Loucy (cell line): ENCODE results near the gene ARHGEF25.
"Not testable (repeated sequence)": the region's sequence is repeated elsewhere in the genome, so short reads cannot be mapped to it uniquely, and the experiment has no call there.

Experiments
- H2AFZ ChIP-seq: fragments of 200-600 bp; sonication (generic); 2 replicates; pipeline ENCODE4 v1.6.0; 2016; ENCODE audit warnings: antibody characterized with exemption, mild to moderate bottlenecking, low read length, moderate library complexity
- H3F3A ChIP-seq: fragments of 200-600 bp; 2 replicates; pipeline ENCODE4 v1.6.0; 2016; ENCODE audit warnings: antibody characterized with exemption, low read depth, mild to moderate bottlenecking
- H3K27me3 ChIP-seq: fragments of 200-600 bp; sonication (generic); 2 replicates; pipeline ENCODE4 v1.6.1; 2014; ENCODE audit warnings: low read length, mild to moderate bottlenecking; ENCODE audit not compliant: insufficient read depth, poor library complexity, severe bottlenecking
- H3K36me3 ChIP-seq: fragments of 200-600 bp; sonication (generic); 2 replicates; pipeline ENCODE4 v1.6.1; 2016; ENCODE audit warnings: low read length; ENCODE audit not compliant: insufficient read depth
- H3K4me1 ChIP-seq: fragments of 200-600 bp; sonication (generic); 2 replicates; pipeline ENCODE4 v1.5.1; 2014; ENCODE audit warnings: low read length, mild to moderate bottlenecking; ENCODE audit not compliant: insufficient read depth, poor library complexity, severe bottlenecking
- H3K4me2 ChIP-seq: fragments of 200-600 bp; sonication (generic); 2 replicates; pipeline ENCODE4 v1.6.0; 2014; ENCODE audit warnings: antibody characterized with exemption, low read length, low read depth, mild to moderate bottlenecking; ENCODE audit not compliant: poor library complexity, severe bottlenecking
- H3K4me3 ChIP-seq: fragments of 200-600 bp; sonication (generic); 2 replicates; pipeline ENCODE4 v1.5.1; 2014; ENCODE audit warnings: low read length, mild to moderate bottlenecking, mixed read lengths; ENCODE audit not compliant: poor library complexity, severe bottlenecking
- H3K79me2 ChIP-seq: fragments of 200-600 bp; sonication (generic); 2 replicates; pipeline ENCODE4 v1.6.1; 2014; ENCODE audit warnings: low read length; ENCODE audit not compliant: insufficient read depth
- H3K9ac ChIP-seq: fragments of 200-600 bp; sonication (generic); 2 replicates; pipeline ENCODE4 v1.6.0; 2014; ENCODE audit warnings: mild to moderate bottlenecking, low read depth, low read length, moderate library complexity; ENCODE audit not compliant: poor library complexity, severe bottlenecking
- H3K9me2 ChIP-seq: fragments of 200-600 bp; sonication (generic); replicated peaks from 2 replicates; pipeline ENCODE4 v1.6.1; 2016; ENCODE audit warnings: low read depth, low read length, mixed read lengths
- H3K9me3 ChIP-seq: fragments of 200-600 bp; sonication (generic); 2 replicates; pipeline ENCODE4 v1.6.1; 2014; ENCODE audit warnings: mild to moderate bottlenecking, antibody characterized with exemption, low read length, low read depth; ENCODE audit not compliant: insufficient read depth
- H4K20me1 ChIP-seq: fragments of 200-600 bp; sonication (generic); 2 replicates; pipeline ENCODE4 v1.6.0; 2014; ENCODE audit warnings: antibody characterized with exemption, low read length, mild to moderate bottlenecking; ENCODE audit not compliant: insufficient read depth, poor library complexity, severe bottlenecking
- EZH2phosphoT487 ChIP-seq: fragments of 200-600 bp; IDR thresholded peaks from 2 replicates; pipeline ENCODE4 v1.6.1; 2018; ENCODE audit warnings: antibody characterized with exemption, mild to moderate bottlenecking, moderate library complexity, borderline replicate concordance
- TF ChIP-seq, protein P1 (sequence below): fragments of 200-600 bp; sonication (generic); conservative IDR thresholded peaks from 2 replicates; pipeline ENCODE4 v1.5.1; 2014; ENCODE audit warnings: mild to moderate bottlenecking, antibody characterized with exemption, low read length

ARHGEF25 gene

GRCh38 chr12:57661376-57661775 is 50.1 kb downstream of the ARHGEF25 start:
- no peak overlapping the region for H3K4me2 ChIP-seq
- TF ChIP-seq, protein P1, sequence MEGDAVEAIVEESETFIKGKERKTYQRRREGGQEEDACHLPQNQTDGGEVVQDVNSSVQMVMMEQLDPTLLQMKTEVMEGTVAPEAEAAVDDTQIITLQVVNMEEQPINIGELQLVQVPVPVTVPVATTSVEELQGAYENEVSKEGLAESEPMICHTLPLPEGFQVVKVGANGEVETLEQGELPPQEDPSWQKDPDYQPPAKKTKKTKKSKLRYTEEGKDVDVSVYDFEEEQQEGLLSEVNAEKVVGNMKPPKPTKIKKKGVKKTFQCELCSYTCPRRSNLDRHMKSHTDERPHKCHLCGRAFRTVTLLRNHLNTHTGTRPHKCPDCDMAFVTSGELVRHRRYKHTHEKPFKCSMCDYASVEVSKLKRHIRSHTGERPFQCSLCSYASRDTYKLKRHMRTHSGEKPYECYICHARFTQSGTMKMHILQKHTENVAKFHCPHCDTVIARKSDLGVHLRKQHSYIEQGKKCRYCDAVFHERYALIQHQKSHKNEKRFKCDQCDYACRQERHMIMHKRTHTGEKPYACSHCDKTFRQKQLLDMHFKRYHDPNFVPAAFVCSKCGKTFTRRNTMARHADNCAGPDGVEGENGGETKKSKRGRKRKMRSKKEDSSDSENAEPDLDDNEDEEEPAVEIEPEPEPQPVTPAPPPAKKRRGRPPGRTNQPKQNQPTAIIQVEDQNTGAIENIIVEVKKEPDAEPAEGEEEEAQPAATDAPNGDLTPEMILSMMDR: no peak
- TF ChIP-seq EZH2phosphoT487: no peak
- no peaks in the 10 kb centered on the region for H4K20me1 ChIP-seq
- H3K4me3 ChIP-seq: no peak overlapping the region
- H3K36me3 ChIP-seq: no peaks in the 10 kb centered on the region
- no peak overlapping the region for H3K9ac ChIP-seq
- no peaks in the 10 kb centered on the region for H3K9me2 ChIP-seq
- no peaks in the 10 kb centered on the region for H3K9me3 ChIP-seq
- H3K4me1 ChIP-seq: no peaks in the 10 kb centered on the region
- H2AFZ ChIP-seq: no peak overlapping the region
- no peaks in the 10 kb centered on the region for H3F3A ChIP-seq
- no peaks in the 10 kb centered on the region for H3K79me2 ChIP-seq
- no peaks in the 10 kb centered on the region for H3K27me3 ChIP-seq

DNA sequence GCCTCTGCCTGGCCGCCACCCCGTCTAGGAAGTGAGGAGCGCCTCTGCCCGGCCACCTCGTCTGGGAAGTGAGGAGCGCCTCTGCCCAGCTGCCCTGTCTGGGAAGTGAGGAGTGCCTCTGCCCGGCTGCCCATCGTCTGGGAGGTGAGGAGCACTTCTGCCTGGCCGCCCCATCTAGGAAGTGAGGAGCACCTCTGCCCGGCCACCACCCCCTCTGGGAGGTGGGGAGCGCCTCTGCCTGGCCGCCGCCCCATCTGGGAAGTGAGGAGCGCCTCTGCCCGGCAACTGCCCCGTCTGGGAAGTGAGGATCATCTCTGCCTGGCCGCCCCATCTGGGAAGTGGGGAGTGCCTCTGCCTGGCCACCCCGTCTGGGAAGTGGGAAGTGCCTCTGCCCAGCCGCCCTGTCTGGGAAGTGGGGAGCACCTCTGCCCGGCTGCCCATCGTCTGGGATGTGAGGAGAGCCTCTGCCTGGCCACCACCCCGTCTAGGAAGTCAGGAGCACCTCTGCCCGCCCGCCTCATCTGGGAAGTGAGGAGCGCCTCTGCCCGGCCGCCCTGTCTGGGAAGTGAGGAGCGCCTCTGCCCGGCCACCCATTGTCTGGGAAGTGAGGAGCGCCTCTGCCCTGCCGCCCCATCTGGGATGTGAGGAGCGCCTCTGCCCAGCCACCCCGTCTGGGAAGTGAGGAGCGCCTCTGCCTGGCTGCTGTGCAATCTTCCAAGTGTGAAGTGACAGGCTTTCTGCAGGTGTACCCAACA is 54.0 kb downstream of the ARHGEF25 start:
- H3K36me3 ChIP-seq, H3K27me3 ChIP-seq, H3K9me2 ChIP-seq, H3K9me3 ChIP-seq, H4K20me1 ChIP-seq, H2AFZ ChIP-seq, H3K4me3 ChIP-seq, H3K4me1 ChIP-seq, H3K9ac ChIP-seq, H3K4me2 ChIP-seq, H3K79me2 ChIP-seq, H3F3A ChIP-seq: not testable (repeated sequence)
